ENCODE results near the gene SH3D19.

The SH3D19 gene

GRCh38 chr4:151251603-151252304 lies 73.7 kb downstream of the SH3D19 start:
- H3K4me3 ChIP-seq (IDR thresholded peaks at IDR 0.05; ENCODE audit: insufficient read depth, low read depth, low read length): no peak overlapping the region
- H2AFZ ChIP-seq (ENCODE audit: low read depth): no peak overlapping the region
- no peaks in the 10 kb centered on the region for H3K36me3 ChIP-seq (ENCODE audit: insufficient read depth)
- no peak overlapping the region for H3K4me2 ChIP-seq
- no peak for TF ChIP-seq CTCF (conservative IDR thresholded peaks at IDR 0.05; ENCODE audit: low read depth, low read length)
- H4K20me1 ChIP-seq (ENCODE audit: insufficient read depth): no peaks in the 10 kb centered on the region
- no peaks in the 10 kb centered on the region for H3K79me2 ChIP-seq (ENCODE audit: insufficient read depth, low read depth)
- no peaks in the 10 kb centered on the region for H3K4me1 ChIP-seq (ENCODE audit: low read depth, poor library complexity, severe bottlenecking)
- H3K27me3 ChIP-seq (ENCODE audit: insufficient read depth, low read depth): no peaks in the 10 kb centered on the region
- no peak overlapping the region for H3K27ac ChIP-seq
- H3K9ac ChIP-seq: no peak overlapping the region

- H4K20me1 ChIP-seq (ENCODE audit: insufficient read depth): no peaks in the 10 kb centered on the region
- H3K27ac ChIP-seq: no peak overlapping the region
- no peaks in the 10 kb centered on the region for H3K4me1 ChIP-seq (ENCODE audit: low read depth, poor library complexity, severe bottlenecking)
- H3K9ac ChIP-seq: no peak overlapping the region
- H2AFZ ChIP-seq (ENCODE audit: low read depth): no peak overlapping the region
- no peaks in the 10 kb centered on the region for H3K79me2 ChIP-seq (ENCODE audit: insufficient read depth, low read depth)
- TF ChIP-seq CTCF (conservative IDR thresholded peaks at IDR 0.05; ENCODE audit: low read depth, low read length): no peak
- no peak overlapping the region for H3K4me2 ChIP-seq
- no peak overlapping the region for H3K4me3 ChIP-seq (IDR thresholded peaks at IDR 0.05; ENCODE audit: insufficient read depth, low read depth, low read length)
- H3K27me3 ChIP-seq (ENCODE audit: insufficient read depth, low read depth): no peaks in the 10 kb centered on the region
- no peaks in the 10 kb centered on the region for H3K36me3 ChIP-seq (ENCODE audit: insufficient read depth)
Observed at GRCh38 chr4:151250706-151251105, 74.7 kb downstream of the SH3D19 start.

- H4K20me1 ChIP-seq (ENCODE audit: insufficient read depth): no peaks in the 10 kb centered on the region
- H3K36me3 ChIP-seq (ENCODE audit: insufficient read depth): no peaks in the 10 kb centered on the region
- H3K4me1 ChIP-seq (ENCODE audit: low read depth, poor library complexity, severe bottlenecking): no peaks in the 10 kb centered on the region
- no peak overlapping the region for H3K9ac ChIP-seq
- H3K27ac ChIP-seq: no peak overlapping the region
- no peak for TF ChIP-seq CTCF (conservative IDR thresholded peaks at IDR 0.05; ENCODE audit: low read depth, low read length)
- H3K4me3 ChIP-seq (IDR thresholded peaks at IDR 0.05; ENCODE audit: insufficient read depth, low read depth, low read length): no peak overlapping the region
- no peaks in the 10 kb centered on the region for H3K27me3 ChIP-seq (ENCODE audit: insufficient read depth, low read depth)
- no peaks in the 10 kb centered on the region for H3K79me2 ChIP-seq (ENCODE audit: insufficient read depth, low read depth)
- H3K4me2 ChIP-seq: no peak overlapping the region
- H2AFZ ChIP-seq (ENCODE audit: low read depth): no peak overlapping the region
Observed at GRCh38 chr4:151248519-151248918, 76.9 kb downstream of the SH3D19 start.

- H2AFZ ChIP-seq (ENCODE audit: low read depth): no peak overlapping the region
- no peak overlapping the region for H3K4me2 ChIP-seq
- no peaks in the 10 kb centered on the region for H3K27me3 ChIP-seq (ENCODE audit: insufficient read depth, low read depth)
- no peak overlapping the region for H3K9ac ChIP-seq
- no peak overlapping the region for H3K27ac ChIP-seq
- H3K4me1 ChIP-seq (ENCODE audit: low read depth, poor library complexity, severe bottlenecking): no peaks in the 10 kb centered on the region
- H3K36me3 ChIP-seq (ENCODE audit: insufficient read depth): no peaks in the 10 kb centered on the region
- no peak for TF ChIP-seq CTCF (conservative IDR thresholded peaks at IDR 0.05; ENCODE audit: low read depth, low read length)
- no peaks in the 10 kb centered on the region for H3K79me2 ChIP-seq (ENCODE audit: insufficient read depth, low read depth)
- H4K20me1 ChIP-seq (ENCODE audit: insufficient read depth): no peaks in the 10 kb centered on the region
- H3K4me3 ChIP-seq (IDR thresholded peaks at IDR 0.05; ENCODE audit: insufficient read depth, low read depth, low read length): no peak overlapping the region
Observed at GRCh38 chr4:151247395-151247794, 78.0 kb downstream of the SH3D19 start.

All from KMS-11 (cell line).